OCI-LY1 (cell line): ENCODE results near the gene PARVG.

Source experiments
- H2AFZ ChIP-seq: fragments of 200-600 bp; sonication (generic), shearing (Covaris generic); 2 replicates; pipeline ENCODE4 v1.6.0; 2014; ENCODE audit warnings: antibody characterized with exemption, mild to moderate bottlenecking, low read length
- H3F3A ChIP-seq: fragments of 200-600 bp; sonication (generic), shearing (Covaris generic); 2 replicates; pipeline ENCODE4 v1.6.0; 2014; ENCODE audit warnings: mild to moderate bottlenecking, antibody characterized with exemption, low read length, moderate library complexity; ENCODE audit not compliant: insufficient read depth
- H3K27ac ChIP-seq: fragments of 200-600 bp; sonication (generic); 2 replicates; pipeline ENCODE4 v1.5.1; 2014; ENCODE audit warnings: low read length, mixed run types, mild to moderate bottlenecking, low read depth; ENCODE audit not compliant: poor library complexity, severe bottlenecking
- H3K27me3 ChIP-seq: fragments of 200-600 bp; sonication (generic); 2 replicates; pipeline ENCODE4 v1.6.0; 2014; ENCODE audit warnings: antibody characterized with exemption, mild to moderate bottlenecking, low read length, moderate library complexity; ENCODE audit not compliant: insufficient read depth
- H3K36me3 ChIP-seq: fragments of 200-600 bp; sonication (generic); 2 replicates; pipeline ENCODE4 v1.6.1; 2014; ENCODE audit warnings: mild to moderate bottlenecking, antibody characterized with exemption, low read length, moderate library complexity, mixed read lengths; ENCODE audit not compliant: insufficient read depth
- H3K4me1 ChIP-seq: fragments of 200-600 bp; sonication (generic); 2 replicates; pipeline ENCODE4 v1.5.1; 2014; ENCODE audit warnings: mild to moderate bottlenecking, low read length, moderate library complexity; ENCODE audit not compliant: insufficient read depth, severe bottlenecking
- H3K4me2 ChIP-seq: fragments of 200-600 bp; sonication (generic), shearing (Covaris generic); 2 replicates; pipeline ENCODE4 v1.6.1; 2014; ENCODE audit warnings: low read length
- H3K4me3 ChIP-seq: fragments of 200-600 bp; sonication (generic); 2 replicates; pipeline ENCODE4 v1.5.1; 2014; ENCODE audit warnings: low read length, low read depth, mild to moderate bottlenecking, mixed read lengths; ENCODE audit not compliant: poor library complexity, severe bottlenecking
- H3K79me2 ChIP-seq: fragments of 200-600 bp; shearing (Covaris generic); 2 replicates; pipeline ENCODE4 v1.6.1; 2016; ENCODE audit warnings: mixed run types, low read length, mixed read lengths; ENCODE audit not compliant: insufficient read depth
- H3K9ac ChIP-seq: fragments of 200-600 bp; sonication (generic), shearing (Covaris generic); 2 replicates; pipeline ENCODE4 v1.6.1; 2014; ENCODE audit warnings: mild to moderate bottlenecking, low read length, mixed read lengths
- H3K9me2 ChIP-seq: fragments of 200-600 bp; sonication (generic), shearing (Covaris generic); 2 replicates; pipeline ENCODE4 v1.6.1; 2014; ENCODE audit warnings: low read depth, mild to moderate bottlenecking, low read length, mixed read lengths
- H3K9me3 ChIP-seq: fragments of 200-600 bp; shearing (Covaris generic); 2 replicates; pipeline ENCODE4 v1.6.1; 2014; ENCODE audit warnings: low read length, mixed read lengths
- H4K20me1 ChIP-seq: fragments of 200-600 bp; sonication (generic), shearing (Covaris generic); 2 replicates; pipeline ENCODE4 v1.6.0; 2016; ENCODE audit warnings: mild to moderate bottlenecking, low read length; ENCODE audit not compliant: insufficient read depth
- EZH2 ChIP-seq: fragments of 200-600 bp; sonication (generic), shearing (Covaris generic); IDR thresholded peaks from 2 replicates; pipeline ENCODE4 v1.8.0; 2017; ENCODE audit warnings: borderline replicate concordance, mixed run types, mild to moderate bottlenecking, antibody characterized with exemption, low read length, moderate library complexity, mixed read lengths
- TF ChIP-seq, protein P1 (sequence below): fragments of 200-600 bp; sonication (generic), shearing (Covaris generic); IDR thresholded peaks from 2 replicates; pipeline ENCODE4 v1.5.1; 2017; ENCODE audit warnings: mild to moderate bottlenecking, antibody characterized with exemption, low read length, moderate library complexity, mixed read lengths

PARVG gene

DNA sequence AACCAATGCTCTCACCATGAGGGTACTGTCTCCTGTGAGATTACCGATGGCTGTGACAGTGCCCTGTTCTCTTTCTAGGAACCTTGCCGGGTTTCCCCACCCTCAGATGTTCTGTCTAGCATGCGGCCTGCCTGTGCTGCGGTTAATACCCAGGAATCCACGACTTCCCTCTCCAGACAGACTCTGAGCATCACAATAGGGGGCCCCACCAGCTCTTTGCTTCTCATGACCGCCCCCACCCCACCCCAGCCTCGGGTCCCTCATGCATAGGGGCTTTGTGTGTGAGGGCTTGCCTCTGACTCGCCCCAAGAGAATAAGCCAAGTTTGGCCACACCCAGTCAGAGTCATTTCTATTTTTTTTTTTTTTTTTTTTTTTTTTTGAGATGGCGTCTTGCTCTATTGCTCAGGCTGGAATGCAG lies 10.3 kb downstream of the PARVG start:
- no peaks in the 10 kb centered on the region for H3K9me2 ChIP-seq
- H3K36me3 ChIP-seq: no peaks in the 10 kb centered on the region
- TF ChIP-seq EZH2: no peak
- TF ChIP-seq, protein P1, sequence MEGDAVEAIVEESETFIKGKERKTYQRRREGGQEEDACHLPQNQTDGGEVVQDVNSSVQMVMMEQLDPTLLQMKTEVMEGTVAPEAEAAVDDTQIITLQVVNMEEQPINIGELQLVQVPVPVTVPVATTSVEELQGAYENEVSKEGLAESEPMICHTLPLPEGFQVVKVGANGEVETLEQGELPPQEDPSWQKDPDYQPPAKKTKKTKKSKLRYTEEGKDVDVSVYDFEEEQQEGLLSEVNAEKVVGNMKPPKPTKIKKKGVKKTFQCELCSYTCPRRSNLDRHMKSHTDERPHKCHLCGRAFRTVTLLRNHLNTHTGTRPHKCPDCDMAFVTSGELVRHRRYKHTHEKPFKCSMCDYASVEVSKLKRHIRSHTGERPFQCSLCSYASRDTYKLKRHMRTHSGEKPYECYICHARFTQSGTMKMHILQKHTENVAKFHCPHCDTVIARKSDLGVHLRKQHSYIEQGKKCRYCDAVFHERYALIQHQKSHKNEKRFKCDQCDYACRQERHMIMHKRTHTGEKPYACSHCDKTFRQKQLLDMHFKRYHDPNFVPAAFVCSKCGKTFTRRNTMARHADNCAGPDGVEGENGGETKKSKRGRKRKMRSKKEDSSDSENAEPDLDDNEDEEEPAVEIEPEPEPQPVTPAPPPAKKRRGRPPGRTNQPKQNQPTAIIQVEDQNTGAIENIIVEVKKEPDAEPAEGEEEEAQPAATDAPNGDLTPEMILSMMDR: no peak
- no peak overlapping the region for H3K27ac ChIP-seq
- H3K79me2 ChIP-seq: no peaks in the 10 kb centered on the region
- H3K4me3 ChIP-seq: no peak overlapping the region
- H3F3A ChIP-seq: no peaks in the 10 kb centered on the region
- H3K9me3 ChIP-seq: no peaks in the 10 kb centered on the region
- peaks cover 7% of the 10 kb centered on the region; the same call in 1 of the 2 replicates for H3K27me3 ChIP-seq
- H3K4me2 ChIP-seq: no peak overlapping the region
- no peaks in the 10 kb centered on the region for H3K4me1 ChIP-seq
- H3K9ac ChIP-seq: no peak overlapping the region
- H4K20me1 ChIP-seq: no peaks in the 10 kb centered on the region
- no peak overlapping the region for H2AFZ ChIP-seq

DNA sequence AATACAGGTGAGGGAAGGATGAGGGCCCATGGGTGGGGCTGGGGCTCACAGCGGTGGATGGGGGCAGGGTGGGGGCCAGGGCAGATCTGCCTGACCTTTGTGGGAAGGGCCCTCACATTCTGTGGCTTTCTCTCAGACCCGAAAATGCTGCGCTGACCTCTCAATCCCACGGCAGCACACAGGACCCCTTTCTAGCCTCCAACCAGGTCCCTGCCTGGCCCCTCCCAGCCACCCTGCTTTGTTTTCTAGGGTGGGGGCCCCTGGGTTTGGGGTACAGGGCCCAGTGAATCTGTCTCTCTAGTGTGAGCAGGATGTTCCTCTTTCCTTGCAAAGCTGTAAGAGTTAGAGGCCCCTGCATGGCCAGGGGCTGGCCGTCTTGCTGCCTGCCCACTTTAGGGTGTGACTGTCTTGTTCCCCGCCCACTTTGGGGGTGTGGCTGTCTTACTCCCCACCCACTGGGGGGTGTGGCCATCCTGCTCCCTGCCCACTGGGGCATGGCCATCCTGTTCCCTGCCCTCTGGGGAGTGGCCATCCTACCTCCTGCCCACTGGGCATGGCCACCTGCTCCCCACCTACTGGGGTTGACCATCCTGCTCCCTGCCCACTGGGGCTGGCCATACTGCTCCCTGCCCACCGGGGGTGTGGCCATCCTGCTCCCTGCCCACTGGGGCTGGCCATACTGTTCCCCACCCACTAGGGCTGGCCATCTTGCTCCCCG lies 11.5 kb downstream of the PARVG start:
- Histone ChIP-seq H3K9me2 (no peaks in the 10 kb centered on the region), H3K36me3 (no peaks in the 10 kb centered on the region), H3K79me2 (no peaks in the 10 kb centered on the region), H3K9me3 (no peaks in the 10 kb centered on the region), H3K4me1 (no peaks in the 10 kb centered on the region), H2AFZ (no peak overlapping the region), H3K27ac (no peak overlapping the region), H3F3A (no peaks in the 10 kb centered on the region), H3K4me3 (no peak overlapping the region), H3K9ac (no peak overlapping the region), H3K4me2 (no peak overlapping the region), H3K27me3 (peaks cover 7% of the 10 kb centered on the region; the same call in 1 of the 2 replicates), H4K20me1 (no peaks in the 10 kb centered on the region)
- TF ChIP-seq, protein P1: no peak
- TF ChIP-seq EZH2: no peak

DNA sequence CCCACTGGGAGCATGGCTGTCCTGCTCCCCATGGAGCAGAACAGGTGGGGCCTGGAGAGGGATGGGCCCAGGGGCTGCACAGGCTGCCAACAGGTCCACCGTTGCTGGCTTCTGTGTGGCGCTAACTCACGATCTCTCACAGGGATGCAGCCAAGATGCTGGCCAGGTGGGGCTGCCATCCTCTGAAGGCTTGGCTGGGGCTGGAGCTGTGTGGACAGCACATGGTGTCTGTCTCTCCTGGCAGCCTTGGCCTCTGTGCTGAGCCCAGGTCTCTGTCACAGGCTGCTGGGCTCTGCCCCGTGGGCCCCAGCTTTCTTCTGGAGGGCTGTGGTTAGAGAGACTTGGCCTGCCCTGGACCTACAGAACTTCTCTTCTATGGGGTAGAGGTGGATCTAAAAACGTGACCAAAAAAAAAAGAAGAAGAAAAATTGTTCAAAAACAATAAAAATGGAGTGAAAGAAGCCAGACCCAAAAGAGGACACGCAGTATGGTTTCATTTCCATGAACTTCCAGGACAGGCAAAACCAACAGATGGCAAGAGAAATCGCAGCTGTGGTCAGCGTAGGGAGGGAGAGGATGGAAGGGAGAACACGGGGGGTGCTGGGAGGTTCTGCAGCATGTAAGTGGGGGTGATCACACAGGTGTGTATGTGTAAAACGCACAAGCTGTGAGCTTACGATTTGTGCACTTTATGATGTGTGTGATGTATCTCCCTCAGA lies 12.2 kb downstream of the PARVG start:
- H3K4me3 ChIP-seq: no peak overlapping the region
- no peaks in the 10 kb centered on the region for H4K20me1 ChIP-seq
- H3K36me3 ChIP-seq: no peaks in the 10 kb centered on the region
- H3K27ac ChIP-seq: no peak overlapping the region
- no peaks in the 10 kb centered on the region for H3K4me1 ChIP-seq
- no peaks in the 10 kb centered on the region for H3K79me2 ChIP-seq
- no peak overlapping the region for H3K9ac ChIP-seq
- peaks cover 7% of the 10 kb centered on the region; the same call in 1 of the 2 replicates for H3K27me3 ChIP-seq
- TF ChIP-seq EZH2: no peak
- TF ChIP-seq, protein P1: no peak
- no peaks in the 10 kb centered on the region for H3K9me2 ChIP-seq
- no peak overlapping the region for H2AFZ ChIP-seq
- H3K4me2 ChIP-seq: no peak overlapping the region
- no peaks in the 10 kb centered on the region for H3F3A ChIP-seq
- no peaks in the 10 kb centered on the region for H3K9me3 ChIP-seq
